Retina (tissue), 1 donor: ENCODE data around the gene ATRN.
"Not testable (repeated sequence)": the region's sequence is repeated elsewhere in the genome, so short reads cannot be mapped to it uniquely, and the experiment has no call there.

Experiments used
- DNase-seq: peaks from one replicate; pipeline ENCODE4 v3.0.0-alpha.2; 2016

ATRN gene

DNA sequence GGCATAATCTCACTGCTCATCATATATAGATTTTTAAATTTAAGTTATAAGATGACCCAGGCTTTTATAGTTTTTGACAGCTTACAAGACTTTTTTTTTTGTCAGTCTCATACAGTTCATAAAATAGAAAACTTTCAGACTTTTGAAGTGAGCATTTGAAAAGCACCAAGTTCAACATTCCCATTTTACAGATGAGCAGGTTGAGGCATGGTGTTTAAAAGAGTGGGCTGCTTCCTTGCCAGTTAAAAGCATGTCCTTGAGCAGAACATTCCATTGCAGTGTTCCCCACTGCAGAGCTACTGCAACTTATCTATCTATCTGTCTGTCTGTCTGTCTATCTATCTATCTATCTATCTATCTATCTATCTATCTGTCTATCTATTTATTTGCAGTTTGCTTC is 105.5 kb downstream of the ATRN start:
- no peak for DNase-seq

DNA sequence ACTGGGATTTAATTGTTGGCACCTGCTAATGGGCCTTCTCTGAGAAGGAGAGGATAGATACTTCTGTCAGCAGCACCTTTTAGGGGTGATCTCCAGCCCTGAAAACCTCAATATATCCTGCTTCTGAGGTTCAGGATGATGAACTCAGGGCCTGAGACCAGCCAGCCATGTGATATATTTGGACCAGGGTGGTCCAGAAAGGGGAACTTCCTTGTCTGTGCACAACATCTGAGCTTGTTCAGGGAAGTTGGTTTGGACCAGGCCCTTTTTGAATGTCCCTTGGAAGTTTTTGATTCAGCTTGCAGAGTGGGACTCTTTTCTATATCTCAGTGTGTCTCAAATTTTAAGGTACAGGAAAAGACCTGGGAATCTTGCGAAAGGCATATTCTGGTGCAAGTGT is 106.5 kb downstream of the ATRN start:
- DNase-seq, result no peak

DNA sequence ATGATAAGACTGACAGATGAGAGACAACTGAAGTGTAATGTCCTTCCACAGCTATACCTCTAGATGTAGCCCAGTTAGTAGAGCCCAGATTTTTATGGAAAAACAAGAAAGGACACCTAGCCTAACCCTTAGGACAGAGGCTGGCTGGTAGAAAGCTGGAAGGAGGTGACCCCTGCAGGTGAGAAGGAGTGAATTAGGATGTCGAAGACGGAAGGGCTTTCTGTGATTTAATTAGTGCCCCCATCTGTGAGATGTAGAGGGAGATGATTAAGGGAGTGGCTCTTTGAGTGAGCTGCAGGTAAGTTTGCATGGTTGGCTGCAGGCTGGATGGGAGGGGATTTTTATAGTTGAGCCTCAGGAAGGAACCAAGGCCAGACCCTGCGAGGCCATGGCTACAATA is 109.6 kb downstream of the ATRN start:
- DNase-seq, result no peak

- no peak for DNase-seq
Observed at GRCh38 chr20:3583765-3584164, 112.9 kb downstream of the ATRN start.

DNA sequence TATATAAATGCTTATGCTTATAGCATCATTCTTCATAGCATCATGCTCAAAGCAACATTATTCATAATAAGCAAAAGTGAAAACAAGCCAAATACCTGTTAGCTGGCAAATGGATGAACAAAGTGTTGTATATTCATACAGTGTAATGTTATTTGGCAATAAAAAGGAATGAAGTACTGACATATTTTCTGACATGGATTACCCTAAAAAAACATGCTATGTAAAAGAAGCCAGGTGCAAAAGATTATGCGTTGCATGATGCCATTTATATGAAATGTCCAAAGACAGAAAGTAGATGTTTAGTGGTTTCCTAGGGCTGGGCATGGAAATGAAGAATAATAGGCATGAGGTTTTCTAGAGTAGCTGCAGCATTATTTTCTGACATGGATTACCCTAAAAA is 115.3 kb downstream of the ATRN start:
- DNase-seq, result no peak

DNA sequence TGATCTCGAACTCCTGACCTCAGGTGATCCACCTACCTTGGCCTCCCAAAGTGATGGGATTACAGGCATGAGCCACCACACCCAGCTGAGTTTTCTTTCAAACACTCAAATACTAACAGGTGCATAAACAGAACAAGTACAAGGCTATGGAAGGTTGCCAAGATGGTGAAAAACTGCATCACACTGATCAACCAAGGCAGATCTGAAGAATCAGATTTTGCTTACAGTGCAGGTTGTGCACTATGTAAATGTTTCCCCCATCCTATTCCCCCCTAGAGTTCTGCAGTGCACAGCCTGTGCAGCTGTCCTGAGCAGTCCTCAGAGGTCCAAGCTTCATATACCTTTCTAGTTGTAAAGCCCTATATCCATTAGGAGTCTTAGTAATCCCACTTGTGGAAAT is 119.3 kb downstream of the ATRN start:
- no peak for DNase-seq

DNA sequence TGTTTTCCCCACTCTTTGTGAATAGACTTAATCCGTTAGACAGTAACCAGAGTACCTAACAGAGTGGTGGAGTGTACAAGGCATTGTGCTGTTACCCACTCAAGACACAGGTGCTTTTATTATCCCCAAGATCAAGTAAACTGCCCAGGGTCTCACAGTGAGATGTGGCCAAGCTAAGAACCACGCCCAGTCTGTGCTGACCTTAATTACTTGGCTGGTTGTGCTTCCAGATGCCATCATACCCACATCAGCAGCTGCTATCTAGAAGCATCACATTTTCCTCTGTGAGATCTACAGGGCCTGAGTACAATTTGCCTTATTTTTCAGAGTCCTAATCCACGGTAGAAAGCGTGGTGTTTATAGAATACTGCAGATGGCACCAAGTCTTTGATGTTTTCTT is 122.1 kb downstream of the ATRN start:
- no peak for DNase-seq

DNA sequence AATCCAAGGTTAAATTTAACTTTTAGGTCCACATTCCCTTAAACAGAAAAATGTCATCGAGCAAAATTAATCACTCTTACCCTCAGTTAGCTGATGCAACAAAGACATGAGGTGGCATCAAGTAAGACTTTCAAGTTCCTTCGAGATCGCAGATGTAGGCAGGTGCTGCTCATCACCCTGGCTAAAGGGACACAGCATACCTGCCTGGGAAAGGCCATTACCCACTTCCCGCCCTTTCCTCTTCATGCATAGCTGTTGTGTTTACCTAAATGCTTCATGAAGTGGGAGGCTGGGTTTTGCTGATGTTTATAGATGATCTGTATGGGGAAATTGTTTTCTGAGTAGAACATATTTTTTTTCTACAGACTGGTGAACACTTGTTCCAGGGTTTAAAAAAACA is 124.7 kb downstream of the ATRN start:
- DNase-seq, result no peak

- no peak for DNase-seq
Observed at GRCh38 chr20:3603108-3603507, 132.3 kb downstream of the ATRN start.

DNA sequence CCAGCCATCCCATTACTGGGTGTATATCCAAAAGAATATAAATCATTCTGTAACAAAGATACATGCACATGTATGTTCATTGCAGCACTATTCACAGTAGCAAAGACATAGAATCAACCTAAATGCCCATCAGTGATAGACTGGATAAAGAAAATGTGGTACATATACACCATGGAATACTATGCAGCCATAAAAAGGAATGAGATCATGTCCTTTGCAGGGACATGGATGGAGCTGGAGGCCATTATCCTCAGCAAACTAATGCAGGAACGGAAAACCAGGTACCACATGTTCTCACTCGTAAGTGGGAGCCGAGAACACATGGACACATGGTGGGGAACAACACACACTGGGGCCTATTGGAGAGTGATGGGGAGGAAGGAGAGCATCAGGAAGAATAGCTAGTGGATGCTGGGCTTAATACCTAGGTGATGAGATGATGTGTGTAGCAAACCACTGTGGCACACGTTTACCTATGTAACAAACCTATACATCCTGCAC is 134.6 kb downstream of the ATRN start:
- DNase-seq, result not testable (repeated sequence)

DNA sequence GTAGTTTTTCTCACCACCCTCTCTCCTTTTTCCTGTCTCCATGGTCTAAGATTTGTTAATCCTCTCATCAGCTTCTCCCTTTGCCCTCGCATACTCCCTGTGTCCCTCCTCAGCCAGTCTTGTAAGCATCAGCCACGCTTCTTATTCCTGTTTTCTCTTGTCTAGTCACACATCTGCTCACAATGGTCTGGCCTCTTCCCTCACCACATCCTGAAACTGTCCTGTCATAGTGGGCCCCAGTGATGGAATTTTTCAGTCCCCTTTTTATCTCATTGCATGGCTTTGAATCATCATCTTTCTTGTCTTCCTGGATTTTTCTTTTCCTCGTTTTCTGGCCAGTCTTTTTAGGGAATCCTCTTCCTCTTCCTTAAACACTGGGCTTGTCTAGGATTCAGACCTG is 135.2 kb downstream of the ATRN start:
- DNase-seq, result no peak

DNA sequence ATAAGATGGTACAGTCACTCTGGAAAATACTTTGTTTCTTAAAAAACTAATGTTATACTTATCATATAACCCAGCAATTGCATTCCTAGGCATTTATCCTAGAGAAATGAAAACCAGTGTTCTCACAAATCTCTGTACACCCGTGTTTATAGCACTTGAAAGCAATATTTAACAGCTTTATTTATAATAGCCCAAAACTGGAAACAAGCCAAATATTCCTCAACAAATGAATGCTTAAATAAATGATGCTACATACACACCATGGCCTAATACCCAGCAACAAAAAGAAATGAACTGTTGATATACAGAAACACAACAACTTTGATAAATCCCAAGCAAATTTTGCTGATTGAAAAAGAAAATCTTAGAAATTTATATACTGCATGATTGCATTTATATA is 141.1 kb downstream of the ATRN start:
- no peak for DNase-seq

DNA sequence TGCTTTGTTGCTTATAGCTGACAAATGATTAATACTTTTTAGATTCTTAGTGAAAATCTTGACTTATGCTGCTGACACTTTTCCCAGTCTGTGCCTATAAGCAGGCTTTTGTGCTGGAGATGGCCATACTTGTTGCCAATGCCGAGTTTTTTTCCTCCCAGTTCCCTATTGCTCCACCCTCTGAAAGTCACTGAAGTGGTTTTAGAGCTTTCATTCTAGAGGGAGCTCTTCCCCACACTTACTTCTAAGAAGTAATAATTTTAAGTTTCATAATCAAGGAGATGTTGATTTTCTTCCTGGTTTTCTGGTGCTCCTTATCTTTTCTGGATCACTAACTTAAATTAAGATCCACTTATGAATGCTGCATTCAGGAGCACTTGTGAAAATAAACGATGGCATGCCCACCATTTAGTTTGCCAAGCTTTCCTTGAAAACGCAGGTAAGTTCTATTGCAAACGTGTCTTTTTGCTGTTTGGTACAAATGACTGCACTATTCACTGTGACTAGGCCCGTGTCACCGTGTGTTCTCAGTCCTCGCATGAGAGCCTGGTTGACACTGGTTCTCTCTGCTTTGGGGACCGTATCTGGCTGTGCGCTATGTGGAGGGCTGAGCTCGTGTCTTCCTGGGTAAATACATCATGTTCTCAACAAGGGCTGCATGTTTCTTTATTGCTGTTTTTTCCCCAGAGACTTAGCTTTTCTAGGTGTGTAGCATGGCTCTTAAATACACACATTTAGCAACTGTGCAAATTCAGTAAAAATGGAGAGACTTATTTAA is 142.2 kb downstream of the ATRN start:
- no peak for DNase-seq

- no peak for DNase-seq
Observed at GRCh38 chr20:3613821-3614440, 143.1 kb downstream of the ATRN start.

GRCh38 chr20:3614466-3614865 is 143.6 kb downstream of the ATRN start:
- no peak for DNase-seq

- not testable (repeated sequence) for DNase-seq
Observed at GRCh38 chr20:3615171-3615840, 144.5 kb downstream of the ATRN start.

DNA sequence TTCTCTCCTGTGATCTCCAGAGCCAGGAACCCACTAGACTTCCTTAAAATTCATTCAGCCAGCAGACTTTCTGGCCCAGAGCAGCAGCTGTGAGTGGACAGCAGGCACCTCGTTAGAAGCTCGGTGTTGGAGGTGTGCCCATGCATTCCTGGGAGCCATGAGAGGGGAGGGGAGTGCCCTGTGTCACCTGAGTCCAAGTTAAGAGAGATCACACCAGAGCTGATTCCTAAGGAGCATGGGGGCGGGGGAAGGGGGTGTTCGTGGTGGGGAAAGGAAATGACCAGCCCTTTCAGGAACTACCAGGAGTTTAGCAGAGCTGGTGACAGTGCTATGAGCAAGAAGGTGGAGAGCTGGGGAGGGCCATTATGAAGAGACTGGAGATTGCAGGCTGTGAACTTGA is 145.4 kb downstream of the ATRN start:
- DNase-seq, result no peak

- no peak for DNase-seq
Observed at GRCh38 chr20:3621111-3621510, 150.3 kb downstream of the ATRN start.

DNA sequence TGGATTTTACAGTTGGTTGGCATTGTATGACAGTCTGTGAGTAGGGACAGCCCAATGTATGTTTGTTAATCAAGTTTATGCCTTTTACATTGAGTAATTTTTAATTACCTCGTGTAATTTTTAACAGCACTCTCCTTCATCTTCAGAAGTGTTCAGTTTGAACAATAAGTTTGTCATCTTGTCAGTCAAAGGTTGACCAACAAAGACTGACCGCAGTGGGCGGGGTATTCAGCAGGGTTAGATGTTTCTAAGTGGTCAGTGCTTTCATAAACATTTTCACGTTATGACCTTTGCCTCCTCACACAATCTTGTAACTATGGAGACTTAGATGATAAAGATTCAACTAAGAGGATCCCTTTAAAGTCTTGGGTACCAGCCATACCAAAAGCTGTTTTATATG is 151.6 kb downstream of the ATRN start:
- no peak for DNase-seq

DNA sequence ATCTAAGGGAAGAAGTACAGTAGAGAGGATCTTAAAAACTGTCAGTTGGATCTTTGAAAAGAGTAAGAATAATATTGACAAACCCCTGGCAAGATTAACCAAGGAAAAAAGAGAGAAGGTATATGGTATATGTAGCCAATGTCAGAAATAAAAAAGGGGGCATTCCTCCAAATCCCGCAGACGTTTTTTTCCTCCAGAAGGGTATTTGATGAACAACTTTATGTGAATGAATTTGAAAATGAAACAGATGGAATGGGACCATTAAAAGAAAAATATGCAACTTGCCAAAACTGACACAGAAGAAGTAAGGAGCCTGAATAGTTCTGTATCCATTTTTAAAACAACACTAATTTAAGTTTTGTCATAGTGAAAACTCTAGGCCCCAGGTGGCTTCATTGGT is 156.7 kb downstream of the ATRN start:
- no peak for DNase-seq

DNA sequence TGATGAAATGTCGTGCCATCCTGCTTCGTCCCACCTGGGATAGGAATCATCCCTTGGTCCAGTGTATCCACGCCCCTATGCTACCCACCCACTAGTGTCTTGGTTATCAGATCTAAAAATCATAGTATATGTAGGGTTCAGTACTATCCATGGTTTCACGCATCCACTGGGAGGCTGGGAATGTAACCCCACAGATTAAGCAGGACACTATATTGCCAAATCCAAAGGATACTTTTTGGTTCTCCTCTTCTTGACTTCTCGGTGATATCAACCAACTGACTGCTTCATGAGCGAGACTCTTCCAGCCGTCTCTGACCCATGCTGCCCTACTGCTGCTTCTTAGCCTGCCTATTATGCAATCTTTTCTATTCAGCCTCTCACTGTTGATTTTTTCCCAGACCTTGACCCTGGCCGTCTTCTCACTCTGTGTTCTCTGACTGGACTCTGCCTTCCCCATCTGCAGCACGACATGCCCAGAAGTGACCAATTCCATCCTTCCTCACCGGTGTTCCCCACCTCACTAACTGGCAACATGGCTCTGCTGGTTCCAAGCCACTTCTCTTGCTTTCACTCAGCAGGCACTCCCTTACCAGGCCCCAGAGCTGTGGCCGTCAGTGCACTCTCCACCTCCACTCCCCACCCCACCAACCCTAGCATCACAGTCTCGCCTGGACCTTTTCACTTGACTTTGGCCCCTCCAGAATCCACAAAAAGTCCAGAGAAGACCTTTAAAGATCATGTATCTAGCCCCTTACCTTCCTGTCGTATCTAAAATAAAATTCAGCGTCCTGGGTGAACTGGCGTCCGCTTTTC is 157.9 kb downstream of the ATRN start:
- DNase-seq, result no peak

GRCh38 chr20:3629893-3630292 is 159.1 kb downstream of the ATRN start:
- no peak for DNase-seq

DNA sequence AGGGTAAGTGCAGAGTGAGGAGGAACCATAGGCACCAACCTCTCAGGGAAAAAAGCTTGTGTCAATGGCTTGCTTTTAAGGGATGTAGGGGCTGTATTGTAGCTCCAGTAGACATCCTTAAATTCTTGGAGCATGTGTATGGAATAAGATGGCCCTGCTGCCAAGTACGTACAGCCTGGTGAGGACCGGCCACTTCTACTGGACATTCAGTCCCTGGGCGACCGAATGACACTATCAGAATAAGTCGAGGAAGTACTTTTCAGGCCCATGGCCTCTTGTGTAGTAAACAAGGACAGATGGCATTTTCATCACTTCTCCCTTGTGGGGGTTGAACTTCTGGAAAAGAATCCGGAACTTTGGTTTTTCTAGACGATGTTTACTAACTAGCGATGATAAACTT is 159.6 kb downstream of the ATRN start:
- no peak for DNase-seq
